Nephron progenitor cell (in vitro differentiated cells): Measurements from ENCODE around the gene PSMC3IP.
"Not testable (repeated sequence)": the region's sequence is repeated elsewhere in the genome, so short reads cannot be mapped to it uniquely, and the experiment has no call there.

Experiments
- DNase-seq: peaks from one replicate; pipeline ENCODE4 v3.0.0; 2021
- H3K27ac Mint-ChIP-seq: 2 replicates; pipeline ENCODE4 v1.8.0; 2021; ENCODE audit warnings: mild to moderate bottlenecking, moderate library complexity, mixed read lengths
- H3K27me3 Mint-ChIP-seq: 2 replicates; pipeline ENCODE4 v1.8.0; 2021; ENCODE audit warnings: mild to moderate bottlenecking, low read depth, mixed read lengths; ENCODE audit not compliant: poor library complexity
- H3K36me3 Mint-ChIP-seq: 2 replicates; pipeline ENCODE4 v1.8.0; 2021; ENCODE audit warnings: low read depth, mixed read lengths
- H3K4me1 Mint-ChIP-seq: 2 replicates; pipeline ENCODE4 v1.8.0; 2021; ENCODE audit warnings: mixed read lengths
- H3K4me3 Mint-ChIP-seq: 2 replicates; pipeline ENCODE4 v1.8.0; 2021; ENCODE audit warnings: mild to moderate bottlenecking, moderate library complexity, mixed read lengths
- H3K9me3 Mint-ChIP-seq: 2 replicates; pipeline ENCODE4 v1.8.0; 2021; ENCODE audit warnings: mild to moderate bottlenecking, moderate library complexity, mixed read lengths
- TF ChIP-seq, protein P1 (sequence below): fragments of 200-600 bp; sonication (generic); IDR thresholded peaks from 2 replicates; pipeline ENCODE4 v1.5.0; 2021; ENCODE audit warnings: antibody characterized with exemption

The PSMC3IP gene

DNA sequence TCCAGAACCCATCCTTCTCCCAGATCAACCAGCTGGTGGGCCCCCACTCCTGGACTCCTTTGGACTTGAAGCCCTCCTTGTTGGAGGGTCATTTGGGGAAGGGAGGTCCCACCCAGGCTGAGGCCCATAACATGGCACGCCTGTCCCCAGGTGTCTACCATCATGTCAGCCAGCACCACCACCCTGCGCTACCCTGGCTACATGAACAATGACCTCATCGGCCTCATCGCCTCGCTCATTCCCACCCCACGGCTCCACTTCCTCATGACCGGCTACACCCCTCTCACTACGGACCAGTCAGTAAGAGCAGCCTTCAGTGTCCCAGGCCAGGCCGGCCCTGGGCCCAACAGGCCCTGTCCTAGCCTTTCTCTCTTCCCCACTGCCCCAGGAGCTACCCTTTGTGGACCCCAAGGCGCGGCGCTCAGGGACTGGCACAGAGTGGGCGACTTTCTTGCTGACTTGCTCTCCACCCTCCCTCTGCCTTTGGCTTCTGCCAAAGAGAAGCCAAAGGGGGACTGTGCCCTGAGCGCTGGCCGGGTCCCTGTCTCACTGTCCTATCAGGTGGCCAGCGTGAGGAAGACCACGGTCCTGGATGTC is 36.3 kb upstream of the PSMC3IP start:
- DNase-seq, result no peak
- Mint-ChIP-seq H3K36me3 (peaks cover 36% of the 10 kb centered on the region), H3K27ac (no peak overlapping the region), H3K9me3 (no peaks in the 10 kb centered on the region), H3K4me1 (peaks cover 17% of the 10 kb centered on the region), H3K27me3 (peaks cover under 1% of the 10 kb centered on the region), H3K4me3 (no peak overlapping the region)
- TF ChIP-seq, protein P1, sequence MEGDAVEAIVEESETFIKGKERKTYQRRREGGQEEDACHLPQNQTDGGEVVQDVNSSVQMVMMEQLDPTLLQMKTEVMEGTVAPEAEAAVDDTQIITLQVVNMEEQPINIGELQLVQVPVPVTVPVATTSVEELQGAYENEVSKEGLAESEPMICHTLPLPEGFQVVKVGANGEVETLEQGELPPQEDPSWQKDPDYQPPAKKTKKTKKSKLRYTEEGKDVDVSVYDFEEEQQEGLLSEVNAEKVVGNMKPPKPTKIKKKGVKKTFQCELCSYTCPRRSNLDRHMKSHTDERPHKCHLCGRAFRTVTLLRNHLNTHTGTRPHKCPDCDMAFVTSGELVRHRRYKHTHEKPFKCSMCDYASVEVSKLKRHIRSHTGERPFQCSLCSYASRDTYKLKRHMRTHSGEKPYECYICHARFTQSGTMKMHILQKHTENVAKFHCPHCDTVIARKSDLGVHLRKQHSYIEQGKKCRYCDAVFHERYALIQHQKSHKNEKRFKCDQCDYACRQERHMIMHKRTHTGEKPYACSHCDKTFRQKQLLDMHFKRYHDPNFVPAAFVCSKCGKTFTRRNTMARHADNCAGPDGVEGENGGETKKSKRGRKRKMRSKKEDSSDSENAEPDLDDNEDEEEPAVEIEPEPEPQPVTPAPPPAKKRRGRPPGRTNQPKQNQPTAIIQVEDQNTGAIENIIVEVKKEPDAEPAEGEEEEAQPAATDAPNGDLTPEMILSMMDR, result no peak

DNA sequence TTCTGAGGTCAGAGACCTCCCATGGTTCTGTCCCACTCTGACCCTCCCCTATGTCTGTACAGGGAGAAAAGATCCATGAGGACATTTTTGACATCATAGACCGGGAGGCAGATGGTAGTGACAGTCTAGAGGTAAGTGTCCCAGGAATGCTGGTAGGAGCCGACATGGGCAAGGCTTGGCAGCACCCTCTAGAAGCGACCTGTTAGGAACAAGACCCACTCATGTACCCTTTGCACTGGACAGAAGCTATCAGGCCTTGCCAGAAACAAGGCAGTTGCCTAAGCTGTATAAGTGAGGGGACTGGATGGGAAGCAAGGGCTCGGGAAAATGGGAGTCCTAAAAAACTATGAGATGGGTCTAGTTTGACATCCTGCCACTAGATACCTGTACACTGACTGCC is 34.5 kb upstream of the PSMC3IP start:
- H3K27me3 Mint-ChIP-seq, result peaks cover 2% of the 10 kb centered on the region
- no peak for DNase-seq
- no peak overlapping the region for H3K27ac Mint-ChIP-seq
- H3K36me3 Mint-ChIP-seq, result peaks cover 36% of the 10 kb centered on the region
- no peaks in the 10 kb centered on the region for H3K9me3 Mint-ChIP-seq
- TF ChIP-seq, protein P1, result no peak
- H3K4me3 Mint-ChIP-seq, result no peak overlapping the region
- peaks cover 27% of the 10 kb centered on the region for H3K4me1 Mint-ChIP-seq

DNA sequence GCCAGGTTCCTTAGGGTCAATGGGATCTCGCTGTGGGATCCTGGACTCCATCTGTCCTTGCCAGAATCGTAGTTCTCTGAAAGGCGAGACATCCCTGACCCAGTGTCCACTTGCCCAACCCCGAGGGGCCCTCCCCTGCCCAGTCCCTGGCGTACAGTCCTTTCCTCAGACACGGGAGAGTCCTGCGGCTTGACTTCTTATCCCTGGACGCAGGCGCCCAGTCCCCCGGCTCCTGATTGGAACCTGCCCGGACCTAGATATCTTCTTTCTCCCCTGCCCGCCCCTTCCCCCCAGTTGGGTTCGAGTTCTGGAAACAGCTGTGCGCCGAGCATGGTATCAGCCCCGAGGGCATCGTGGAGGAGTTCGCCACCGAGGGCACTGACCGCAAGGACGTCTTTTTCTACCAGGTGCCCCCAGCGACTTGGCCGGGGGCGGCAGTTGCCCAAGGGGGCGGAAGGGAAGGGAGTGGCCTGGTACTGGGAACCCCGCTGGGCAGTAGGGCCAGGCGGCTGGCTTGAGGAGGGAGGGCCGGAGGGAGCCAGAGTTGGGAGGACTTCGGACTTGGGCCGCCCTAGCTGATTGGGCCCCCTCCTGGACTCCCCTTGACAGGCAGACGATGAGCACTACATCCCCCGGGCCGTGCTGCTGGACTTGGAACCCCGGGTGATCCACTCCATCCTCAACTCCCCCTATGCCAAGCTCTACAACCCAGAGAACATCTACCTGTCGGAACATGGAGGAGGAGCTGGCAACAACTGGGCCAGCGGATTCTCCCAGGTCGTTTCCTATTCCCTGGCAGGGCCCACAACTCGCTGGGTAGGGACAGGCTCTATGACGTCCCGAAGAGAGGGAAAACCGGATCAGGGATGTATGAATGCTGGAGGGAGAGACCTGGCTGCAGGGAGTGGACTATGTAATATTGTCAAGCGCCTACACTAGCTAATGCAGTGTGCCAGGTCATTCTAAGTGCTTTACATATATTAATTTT is 32.6 kb upstream of the PSMC3IP start:
- not testable (repeated sequence) for H3K27me3 Mint-ChIP-seq, DNase-seq, H3K9me3 Mint-ChIP-seq
- H3K4me3 Mint-ChIP-seq, result peak overlapping the region; percentile 99
- peak overlapping the region; percentile 90 for H3K27ac Mint-ChIP-seq
- peaks cover 40% of the 10 kb centered on the region for H3K4me1 Mint-ChIP-seq
- peaks cover 26% of the 10 kb centered on the region for H3K36me3 Mint-ChIP-seq

DNA sequence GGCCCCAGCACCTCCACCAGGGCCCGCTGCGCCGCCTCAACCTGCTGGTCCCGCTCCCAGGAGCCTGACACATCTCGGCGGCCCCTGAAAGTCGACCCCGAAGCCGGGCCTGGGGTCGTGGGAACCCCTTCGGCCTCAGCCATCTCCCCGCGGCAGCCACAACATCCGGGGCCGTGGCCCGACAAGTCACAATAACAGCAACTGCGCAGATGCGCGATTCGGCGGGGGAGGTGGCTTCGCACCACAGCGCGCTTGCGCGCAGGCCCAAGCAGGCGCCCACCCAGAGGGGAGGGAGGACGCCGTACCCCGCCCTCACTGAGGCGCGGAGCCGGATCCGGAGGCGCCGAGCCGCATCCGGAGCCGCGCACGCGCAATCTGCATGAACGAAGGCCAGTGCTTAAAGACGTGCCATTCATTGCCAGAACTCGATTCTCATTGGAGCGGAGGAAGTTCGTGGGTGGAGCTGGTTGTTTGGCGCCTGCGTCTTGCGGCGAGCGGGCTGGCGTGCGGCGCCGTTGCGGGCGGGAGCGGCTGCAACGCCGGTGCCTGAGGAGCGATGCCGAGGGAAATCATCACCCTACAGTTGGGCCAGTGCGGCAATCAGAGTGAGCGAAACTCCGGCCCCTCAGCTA is 31.8 kb upstream of the PSMC3IP start, which contains the start of the genes RETREG3 and TUBG1:
RETREG3 (minus strand) TSS at position 193 of the 632 bp plus-strand sequence; CDS start at position 143, 50 bp downstream.
TUBG1 (plus strand) TSS at position 502 of the 632 bp plus-strand sequence; CDS start at position 557, 55 bp downstream.
- H3K9me3 Mint-ChIP-seq, result no peaks in the 10 kb centered on the region
- H3K4me3 Mint-ChIP-seq, result peak within 1 kb of the TSS; percentile 99
- peaks cover 25% of the 10 kb centered on the region for H3K36me3 Mint-ChIP-seq
- H3K27me3 Mint-ChIP-seq, result peaks cover 2% of the 10 kb centered on the region
- TF ChIP-seq, protein P1, result no peak
- peak within 1 kb of the TSS; percentile 93 for H3K27ac Mint-ChIP-seq
- H3K4me1 Mint-ChIP-seq, result peaks cover 45% of the 10 kb centered on the region
- peak; percentile 99 for DNase-seq

DNA sequence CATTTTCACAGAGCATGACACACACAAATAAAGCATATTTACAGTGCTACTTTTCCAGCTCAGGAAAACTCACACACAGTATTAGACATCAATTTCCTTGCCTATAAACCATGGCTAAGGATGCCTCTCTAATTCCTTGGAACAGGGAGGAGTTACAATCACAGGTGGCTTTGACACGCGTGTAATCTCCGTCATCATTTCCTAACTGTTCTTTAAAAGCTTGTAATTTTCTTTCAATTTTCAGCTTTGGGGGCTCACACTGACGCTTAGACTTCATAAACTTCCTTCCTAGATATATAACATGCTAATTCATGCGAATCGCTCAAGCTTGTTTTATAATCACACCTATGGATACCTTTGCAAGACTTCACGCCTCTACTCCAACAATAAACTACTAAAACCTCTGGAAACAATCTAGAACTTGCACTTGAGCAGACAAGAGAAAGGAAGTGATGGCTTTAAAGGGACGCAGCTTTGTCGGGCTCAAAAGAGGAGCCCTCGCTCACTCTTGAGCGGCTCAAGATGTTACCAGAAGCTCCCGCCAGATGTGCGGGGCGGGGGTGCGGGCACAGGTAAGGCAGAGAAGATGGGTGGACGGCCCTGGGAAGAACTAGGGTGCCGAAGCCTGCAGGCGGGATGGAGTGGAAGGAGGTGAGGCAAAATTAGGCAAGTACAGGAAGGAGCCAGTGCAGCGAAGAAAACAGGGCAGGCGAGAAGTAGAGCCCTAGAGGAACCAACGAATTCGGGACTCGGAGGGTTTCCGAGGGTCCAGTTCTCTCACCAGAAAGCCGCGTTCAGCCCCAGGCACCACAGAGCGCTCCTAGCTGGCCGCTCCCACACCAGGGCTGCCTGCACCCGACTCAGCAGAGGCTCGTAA is 31.0 kb upstream of the PSMC3IP start:
- no peak for DNase-seq
- peaks cover 50% of the 10 kb centered on the region for H3K4me1 Mint-ChIP-seq
- peak overlapping the region; percentile 93 for H3K27ac Mint-ChIP-seq
- TF ChIP-seq, protein P1, result no peak
- no peaks in the 10 kb centered on the region for H3K9me3 Mint-ChIP-seq
- peaks cover 2% of the 10 kb centered on the region for H3K27me3 Mint-ChIP-seq
- H3K36me3 Mint-ChIP-seq, result peaks cover 24% of the 10 kb centered on the region
- H3K4me3 Mint-ChIP-seq, result peak overlapping the region; percentile 99
